Body of pancreas (tissue), 4 donors: ENCODE results near the gene TMEM42. TPM values are rescaled to one million over a fixed set of nuclear protein-coding genes. Genes with fewer than 3 reads are reported as not detected.

ENCODE experiments used
- ATAC-seq: fragments of 150-250 bp; one replicate; pipeline ENCODE4 v1.9.1; 2016
- DNase-seq, 4 donors: peaks; one replicate each; pipeline ENCODE4 v3.0.0-alpha.2; 2019
- H3K27ac ChIP-seq, 4 donors: fragments of 200-600 bp; sonication (generic); 1 replicate in 3 of 4; 2 replicates in 1 of 4; pipeline versions ENCODE4 v1.5.1 to v1.6.1; 2016 to 2019; ENCODE audit warnings: mild to moderate bottlenecking in 1 of 4, mixed read lengths in 1 of 4, moderate library complexity in 1 of 4
- H3K27me3 ChIP-seq, 2 donors: fragments of 200-600 bp; sonication (generic); one replicate each; pipeline ENCODE4 v1.6.0; 2016; ENCODE audit warnings: mild to moderate bottlenecking in 1 of 2
- H3K36me3 ChIP-seq, 2 donors: fragments of 200-600 bp; sonication (generic); replicated peaks in 1 of 2; 2 replicates each; pipeline ENCODE4 v1.5.1; 2016; ENCODE audit warnings: low read depth in 2 of 2; ENCODE audit not compliant: insufficient read depth in 1 of 2
- H3K4me1 ChIP-seq: fragments of 200-600 bp; sonication (generic); one replicate; pipeline ENCODE4 v1.6.0; 2016
- H3K4me3 ChIP-seq, 2 donors: fragments of 200-600 bp; sonication (generic); 1 replicate in 1 of 2; 2 replicates in 1 of 2; pipeline ENCODE4 v1.5.1; 2016 to 2019
- H3K9me3 ChIP-seq, 3 donors: fragments of 200-600 bp; sonication (generic); 1 replicate in 2 of 3; 2 replicates in 1 of 3; pipeline ENCODE4 v1.5.1; 2016
- CTCF ChIP-seq, 7 experiments: fragments of 450-650 bp in 4 of 7; fragments of 200-600 bp in 3 of 7; sonication (generic) in 3 of 7; IDR thresholded peaks; one replicate each; pipeline ENCODE4 v1.5.1; 2016 to 2019; ENCODE audit warnings: antibody characterized with exemption in 7 of 7
- POLR2A ChIP-seq, 3 donors: fragments of 450-650 bp; IDR thresholded peaks; one replicate each; pipeline ENCODE4 v1.6.1; 2016; ENCODE audit warnings: antibody characterized with exemption in 3 of 3, mild to moderate bottlenecking in 2 of 3
- WGBS, 2 donors: methylation state at CpG; one replicate each; pipeline ENCODE4 v1.1.5; 2017; 5-methylcytosine and 5-hydroxymethylcytosine counted together
- intact Hi-C: fragments of 100-400 bp; cut with DNase I; formaldehyde crosslinking; loops from one replicate; pipeline ENCODE4 v1.15.1; 2023
- total RNA-seq, 2 donors: library from RNA; depleted of rRNA; stranded (reverse); fragments of >200 nt; gene quantifications; one replicate each; pipeline ENCODE4 v1.1.0, GENCODE V29; 2016

TMEM42 gene
- total RNA-seq, 2 donors from 2014 or later, result 14.3 to 18.1 TPM

GRCh38 chr3:44905446-44906157, 43.9 kb downstream of the TMEM42 start:
- H3K36me3 ChIP-seq, result no peaks in the 10 kb centered on the region

GRCh38 chr3:44906997-44907396, 45.3 kb downstream of the TMEM42 start:
- Histone ChIP-seq H3K4me3 (no peak overlapping the region), H3K9me3 (no peaks in the 10 kb centered on the region), H3K27me3 (no peaks in the 10 kb centered on the region), H3K36me3 (no peaks in the 10 kb centered on the region), H3K27ac (no peak overlapping the region), H3K4me1 (no peaks in the 10 kb centered on the region)
- no peak for TF ChIP-seq POLR2A (IDR thresholded peaks at IDR 0.05)
- TF ChIP-seq CTCF (IDR thresholded peaks at IDR 0.05), result no peak
- intact Hi-C loops, result no loop called here
- 57 to 66% methylated on average over 4 of the region's 4 CpGs for WGBS, 2 donors
- no peak for ATAC-seq
- DNase-seq, result no peak

More at GRCh38 chr3:44905446-44906157, 43.9 kb downstream of the TMEM42 start:
- no peak overlapping the region for H3K27ac ChIP-seq
- no peaks in the 10 kb centered on the region for H3K9me3 ChIP-seq
- H3K27me3 ChIP-seq, result no peaks in the 10 kb centered on the region
- ATAC-seq (no peak), DNase-seq (no peak)
- intact Hi-C loops, result no loop called here
- H3K4me1 ChIP-seq, result no peaks in the 10 kb centered on the region
- TF ChIP-seq CTCF (IDR thresholded peaks at IDR 0.05), result no peak
- TF ChIP-seq POLR2A (IDR thresholded peaks at IDR 0.05), result no peak
- H3K4me3 ChIP-seq, result no peak overlapping the region
- WGBS, 2 donors, result 54 to 73% methylated on average over 2 to 3 of the region's 3 CpGs

- 54 to 63% methylated on average over 4 of the region's 4 CpGs for WGBS, 2 donors
- Histone ChIP-seq H3K36me3 (no peaks in the 10 kb centered on the region), H3K27me3 (no peaks in the 10 kb centered on the region), H3K27ac (no peak overlapping the region), H3K9me3 (no peaks in the 10 kb centered on the region), H3K4me3 (no peak overlapping the region), H3K4me1 (no peaks in the 10 kb centered on the region)
- intact Hi-C loops, result no loop called here
- DNase-seq, result no peak
- no peak for ATAC-seq
- TF ChIP-seq POLR2A (IDR thresholded peaks at IDR 0.05) (no peak), CTCF (IDR thresholded peaks at IDR 0.05) (no peak)
Measured at GRCh38 chr3:44907612-44908011, 45.9 kb downstream of the TMEM42 start.

GRCh38 chr3:44909063-44909462, 47.4 kb downstream of the TMEM42 start:
- intact Hi-C loops, result no loop called here
- Histone ChIP-seq H3K4me3 (no peak overlapping the region), H3K27ac (no peak overlapping the region), H3K36me3 (no peaks in the 10 kb centered on the region), H3K27me3 (no peaks in the 10 kb centered on the region), H3K4me1 (no peaks in the 10 kb centered on the region), H3K9me3 (no peaks in the 10 kb centered on the region)
- WGBS, 2 donors, result 35 to 37% methylated on average over 2 of the region's 2 CpGs
- ATAC-seq (no peak), DNase-seq (no peak)
- TF ChIP-seq POLR2A (IDR thresholded peaks at IDR 0.05) (no peak), CTCF (IDR thresholded peaks at IDR 0.05) (no peak)

DNA sequence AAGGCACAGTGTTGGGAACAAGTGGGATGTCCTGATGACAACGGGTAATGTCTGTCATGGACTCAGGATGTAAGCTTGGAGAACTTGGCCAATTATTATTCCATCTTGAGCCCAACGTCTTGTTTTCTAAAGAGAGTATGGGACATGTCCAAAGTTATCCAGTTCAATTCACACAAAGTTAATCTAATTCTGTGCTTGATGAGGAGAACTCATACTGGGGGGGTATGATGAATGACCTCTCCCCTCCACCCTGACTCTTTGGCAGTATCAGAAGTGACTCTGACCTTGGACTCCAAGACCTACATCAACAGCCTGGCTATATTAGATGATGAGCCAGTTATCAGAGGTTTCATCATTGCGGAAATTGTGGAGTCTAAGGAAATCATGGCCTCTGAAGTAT, 49.0 kb downstream of the TMEM42 start:
- H3K4me1 ChIP-seq, result no peaks in the 10 kb centered on the region
- WGBS, 2 donors, result 69 to 70% methylated on average over 3 of the region's 3 CpGs
- DNase-seq (no peak), ATAC-seq (no peak)
- intact Hi-C loops, result no loop called here
- H3K27me3 ChIP-seq, result no peaks in the 10 kb centered on the region
- no peaks in the 10 kb centered on the region for H3K9me3 ChIP-seq
- no peaks in the 10 kb centered on the region for H3K36me3 ChIP-seq
- no peak overlapping the region for H3K27ac ChIP-seq
- no peak overlapping the region for H3K4me3 ChIP-seq
- TF ChIP-seq POLR2A (IDR thresholded peaks at IDR 0.05) (no peak), CTCF (IDR thresholded peaks at IDR 0.05) (no peak)
